ENCODE data around the gene AEBP1. TPM values are rescaled to one million over a fixed set of nuclear protein-coding genes. Genes with fewer than 3 reads are reported as not detected.
A peak's percentile ranks its signal among the peaks of the same experiment; 100 is the strongest.

AEBP1 gene
- total RNA-seq, 1 donor from 2014 or later = 65.0 TPM

- Histone ChIP-seq H2AFZ (ENCODE audit: low read depth, low read length) (no peak overlapping the region), H3K27ac (ENCODE audit: low read depth, low read length) (no peak overlapping the region), H3K4me2 (ENCODE audit: low read length) (no peak overlapping the region), H3K4me3 (ENCODE audit: insufficient read depth, low read depth, low read length) (no peak overlapping the region), H3K9ac (ENCODE audit: low read length) (no peak overlapping the region), H3K4me1 (ENCODE audit: insufficient read depth, low read length) (no peaks in the 10 kb centered on the region), H3K79me2 (ENCODE audit: insufficient read depth, low read length) (no peaks in the 10 kb centered on the region), H4K20me1 (ENCODE audit: insufficient read depth, low read length) (no peaks in the 10 kb centered on the region), H3K27me3 (ENCODE audit: insufficient read depth, low read length) (no peaks in the 10 kb centered on the region), H3K9me3 (ENCODE audit: insufficient read depth, low read depth, low read length) (no peaks in the 10 kb centered on the region), H3K36me3 (ENCODE audit: insufficient read depth, low read length) (no peaks in the 10 kb centered on the region)
- Mint-ChIP-seq H3K27me3 (ENCODE audit: low read depth, unreplicated experiment) (peaks cover 9% of the 10 kb centered on the region), H3K9me3 (ENCODE audit: unreplicated experiment) (peaks cover 15% of the 10 kb centered on the region), H3K4me1 (ENCODE audit: low read depth, unreplicated experiment) (peaks cover 14% of the 10 kb centered on the region), H3K36me3 (ENCODE audit: low read depth, unreplicated experiment) (peaks cover 3% of the 10 kb centered on the region), H3K27ac (ENCODE audit: unreplicated experiment) (no peak overlapping the region), H3K4me3 (ENCODE audit: unreplicated experiment) (no peak overlapping the region)
- DNase-seq (ENCODE audit: low read depth) (no peak), FAIRE-seq (no peak)
- no peak for TF ChIP-seq CTCF (IDR thresholded peaks at IDR 0.05; ENCODE audit: insufficient read depth, low read depth, low read length)
- no peak for TF ChIP-seq EZH2 (IDR thresholded peaks at IDR 0.05; ENCODE audit: insufficient read depth, low read length)
Observed at GRCh38 chr7:44131173-44132029, 27.3 kb downstream of the AEBP1 start.

GRCh38 chr7:44132039-44132438 is 27.9 kb downstream of the AEBP1 start:
- no peak overlapping the region for H3K27ac Mint-ChIP-seq (ENCODE audit: unreplicated experiment)
- H3K27me3 Mint-ChIP-seq (ENCODE audit: low read depth, unreplicated experiment) = peaks cover 9% of the 10 kb centered on the region
- H3K4me1 Mint-ChIP-seq (ENCODE audit: low read depth, unreplicated experiment) = peaks cover 14% of the 10 kb centered on the region
- H3K9me3 ChIP-seq (ENCODE audit: insufficient read depth, low read depth, low read length) = no peaks in the 10 kb centered on the region
- H4K20me1 ChIP-seq (ENCODE audit: insufficient read depth, low read length) = no peaks in the 10 kb centered on the region
- no peak overlapping the region for H2AFZ ChIP-seq (ENCODE audit: low read depth, low read length)
- H3K4me2 ChIP-seq (ENCODE audit: low read length) = no peak overlapping the region
- no peak overlapping the region for H3K4me3 ChIP-seq (ENCODE audit: insufficient read depth, low read depth, low read length)
- no peaks in the 10 kb centered on the region for H3K4me1 ChIP-seq (ENCODE audit: insufficient read depth, low read length)
- no peak overlapping the region for H3K9ac ChIP-seq (ENCODE audit: low read length)
- TF ChIP-seq EZH2 (IDR thresholded peaks at IDR 0.05; ENCODE audit: insufficient read depth, low read length) (no peak), CTCF (IDR thresholded peaks at IDR 0.05; ENCODE audit: insufficient read depth, low read depth, low read length) (no peak)
- no peak overlapping the region for H3K27ac ChIP-seq (ENCODE audit: low read depth, low read length)
- H3K36me3 Mint-ChIP-seq (ENCODE audit: low read depth, unreplicated experiment) = no peaks in the 10 kb centered on the region
- H3K9me3 Mint-ChIP-seq (ENCODE audit: unreplicated experiment) = peaks cover 9% of the 10 kb centered on the region
- no peaks in the 10 kb centered on the region for H3K36me3 ChIP-seq (ENCODE audit: insufficient read depth, low read length)
- H3K4me3 Mint-ChIP-seq (ENCODE audit: unreplicated experiment) = peak overlapping the region; percentile 13
- no peaks in the 10 kb centered on the region for H3K27me3 ChIP-seq (ENCODE audit: insufficient read depth, low read length)
- H3K79me2 ChIP-seq (ENCODE audit: insufficient read depth, low read length) = no peaks in the 10 kb centered on the region
- no peak for FAIRE-seq
- DNase-seq (ENCODE audit: low read depth) = no peak

- Histone ChIP-seq H3K9ac (ENCODE audit: low read length) (no peak overlapping the region), H3K79me2 (ENCODE audit: insufficient read depth, low read length) (no peaks in the 10 kb centered on the region), H2AFZ (ENCODE audit: low read depth, low read length) (no peak overlapping the region), H4K20me1 (ENCODE audit: insufficient read depth, low read length) (no peaks in the 10 kb centered on the region), H3K4me3 (ENCODE audit: insufficient read depth, low read depth, low read length) (no peak overlapping the region), H3K27ac (ENCODE audit: low read depth, low read length) (no peak overlapping the region), H3K36me3 (ENCODE audit: insufficient read depth, low read length) (no peaks in the 10 kb centered on the region), H3K4me1 (ENCODE audit: insufficient read depth, low read length) (no peaks in the 10 kb centered on the region), H3K27me3 (ENCODE audit: insufficient read depth, low read length) (no peaks in the 10 kb centered on the region), H3K9me3 (ENCODE audit: insufficient read depth, low read depth, low read length) (no peaks in the 10 kb centered on the region), H3K4me2 (ENCODE audit: low read length) (no peak overlapping the region)
- Mint-ChIP-seq H3K36me3 (ENCODE audit: low read depth, unreplicated experiment) (no peaks in the 10 kb centered on the region), H3K27ac (ENCODE audit: unreplicated experiment) (no peak overlapping the region), H3K4me3 (ENCODE audit: unreplicated experiment) (no peak overlapping the region), H3K9me3 (ENCODE audit: unreplicated experiment) (no peaks in the 10 kb centered on the region), H3K27me3 (ENCODE audit: low read depth, unreplicated experiment) (peaks cover 9% of the 10 kb centered on the region), H3K4me1 (ENCODE audit: low read depth, unreplicated experiment) (peaks cover 14% of the 10 kb centered on the region)
- FAIRE-seq = no peak
- TF ChIP-seq CTCF (IDR thresholded peaks at IDR 0.05; ENCODE audit: insufficient read depth, low read depth, low read length) (no peak), EZH2 (IDR thresholded peaks at IDR 0.05; ENCODE audit: insufficient read depth, low read length) (no peak)
- DNase-seq (ENCODE audit: low read depth) = no peak
Observed at GRCh38 chr7:44133295-44133694, 29.1 kb downstream of the AEBP1 start.

All from astrocyte (in vitro differentiated cells and primary cell).